ENCODE results near the gene GPR18. TPM values are rescaled to one million over a fixed set of nuclear protein-coding genes. Genes with fewer than 3 reads are reported as not detected.

The GPR18 gene
- total RNA-seq, 3 donors from 2014 or later = 0.32 TPM; not detected in 2

GRCh38 chr13:99265821-99266426 is 7.7 kb upstream of the GPR18 start:
- H3K27ac ChIP-seq = no peak overlapping the region
- H3K27me3 ChIP-seq = no peaks in the 10 kb centered on the region
- H3K9me3 ChIP-seq = no peaks in the 10 kb centered on the region
- no peak overlapping the region for H3K4me3 ChIP-seq
- no peaks in the 10 kb centered on the region for H3K4me1 ChIP-seq
- TF ChIP-seq CTCF (IDR thresholded peaks at IDR 0.05) = peak in 2 of 3 donors; percentile 51 to 60
- no peak for TF ChIP-seq POLR2A (IDR thresholded peaks at IDR 0.05)
- DNase-seq (ENCODE audit: low spot score in 2 of 2) = no peak
- H3K36me3 ChIP-seq = no peaks in the 10 kb centered on the region
- intact Hi-C loops (cut with DNase I; ENCODE audit: low total_unique reads) = loop anchor here (5.0 kb wide), 1 partner anchor 89 kb away; no protein-coding TSS in a partner anchor

- no peak overlapping the region for H3K27ac ChIP-seq
- H3K27me3 ChIP-seq = no peaks in the 10 kb centered on the region
- no peaks in the 10 kb centered on the region for H3K4me1 ChIP-seq
- no peaks in the 10 kb centered on the region for H3K9me3 ChIP-seq
- no peaks in the 10 kb centered on the region for H3K36me3 ChIP-seq
- H3K4me3 ChIP-seq = no peak overlapping the region
- DNase-seq (ENCODE audit: low spot score in 2 of 2) = no peak
- intact Hi-C loops (cut with DNase I; ENCODE audit: low total_unique reads) = loop anchor here (5.0 kb wide), 1 partner anchor 88 kb away; no protein-coding TSS in a partner anchor
- TF ChIP-seq CTCF (IDR thresholded peaks at IDR 0.05) (no peak), POLR2A (IDR thresholded peaks at IDR 0.05) (no peak), POLR2AphosphoS5 (IDR thresholded peaks at IDR 0.05) (no peak)
Measured at GRCh38 chr13:99265162-99265800, 7.1 kb upstream of the GPR18 start.

- DNase-seq (ENCODE audit: low spot score in 2 of 2) = no peak
- intact Hi-C loops (cut with DNase I; ENCODE audit: low total_unique reads) = no loop called here
Measured at GRCh38 chr13:99264051-99264450, 5.9 kb upstream of the GPR18 start.

GRCh38 chr13:99263126-99263785 is 5.1 kb upstream of the GPR18 start:
- TF ChIP-seq POLR2A (IDR thresholded peaks at IDR 0.05) (no peak), POLR2AphosphoS5 (IDR thresholded peaks at IDR 0.05) (no peak), CTCF (IDR thresholded peaks at IDR 0.05) (no peak)
- Histone ChIP-seq H3K27ac (no peak overlapping the region), H3K4me1 (no peaks in the 10 kb centered on the region), H3K27me3 (no peaks in the 10 kb centered on the region), H3K4me3 (no peak overlapping the region), H3K36me3 (no peaks in the 10 kb centered on the region), H3K9me3 (no peaks in the 10 kb centered on the region)
- intact Hi-C loops (cut with DNase I; ENCODE audit: low total_unique reads) = no loop called here
- no peak for DNase-seq (ENCODE audit: low spot score in 2 of 2)

More at GRCh38 chr13:99264051-99264450, 5.9 kb upstream of the GPR18 start:
- H3K4me3 ChIP-seq = no peak overlapping the region
- H3K4me1 ChIP-seq = no peaks in the 10 kb centered on the region
- TF ChIP-seq POLR2A (IDR thresholded peaks at IDR 0.05) = no peak
- TF ChIP-seq POLR2AphosphoS5 (IDR thresholded peaks at IDR 0.05) = no peak
- TF ChIP-seq CTCF (IDR thresholded peaks at IDR 0.05) = no peak
- H3K9me3 ChIP-seq = no peaks in the 10 kb centered on the region
- H3K27me3 ChIP-seq = no peaks in the 10 kb centered on the region
- H3K27ac ChIP-seq = no peak overlapping the region
- H3K36me3 ChIP-seq = no peaks in the 10 kb centered on the region

- H3K9me3 ChIP-seq = no peaks in the 10 kb centered on the region
- TF ChIP-seq CTCF (IDR thresholded peaks at IDR 0.05) = no peak
- TF ChIP-seq POLR2A (IDR thresholded peaks at IDR 0.05) = no peak
- TF ChIP-seq POLR2AphosphoS5 (IDR thresholded peaks at IDR 0.05) = no peak
- no peaks in the 10 kb centered on the region for H3K36me3 ChIP-seq
Measured at GRCh38 chr13:99261059-99261458, 2.9 kb upstream of the GPR18 start.

More at GRCh38 chr13:99261059-99261458, 2.9 kb upstream of the GPR18 start:
- no peak for DNase-seq (ENCODE audit: low spot score in 2 of 2)
- Histone ChIP-seq H3K4me1 (no peaks in the 10 kb centered on the region), H3K27ac (no peak overlapping the region), H3K4me3 (no peak overlapping the region), H3K27me3 (no peaks in the 10 kb centered on the region)
- intact Hi-C loops (cut with DNase I; ENCODE audit: low total_unique reads) = no loop called here
